ENCODE data around the gene SLC6A6. TPM values are rescaled to one million over a fixed set of nuclear protein-coding genes. Genes with fewer than 3 reads are reported as not detected.

SLC6A6 gene
- total and polyA plus RNA-seq, 2 experiments from 2014 or later, result 4.6 to 10.6 TPM

DNA sequence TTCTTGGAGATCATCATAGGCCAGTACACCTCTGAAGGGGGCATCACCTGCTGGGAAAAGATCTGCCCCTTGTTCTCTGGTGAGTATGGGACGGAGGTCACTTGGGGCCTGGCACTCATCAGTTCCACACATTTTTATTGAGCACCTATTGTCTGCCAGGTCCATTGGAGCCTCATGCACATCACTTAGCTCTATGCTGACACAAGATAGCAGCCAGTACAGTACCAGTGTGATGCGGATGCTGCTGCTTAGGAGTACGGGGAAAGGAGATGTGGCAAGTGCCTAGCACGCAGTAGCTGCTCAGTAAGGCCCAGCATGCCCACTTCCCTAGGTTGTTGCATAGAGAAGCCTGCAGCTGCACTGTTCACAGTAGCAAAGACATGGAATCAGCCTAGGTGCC lies 43.4 kb downstream of the SLC6A6 start:
- H3K4me2 ChIP-seq (ENCODE audit: unreplicated experiment), result no peak overlapping the region
- no peak for TF ChIP-seq EZH2phosphoT487 (IDR thresholded peaks at IDR 0.05; ENCODE audit: insufficient read depth, low read depth)
- no peak for TF ChIP-seq EZH2 (IDR thresholded peaks at IDR 0.05; ENCODE audit: insufficient read depth, poor library complexity, severe bottlenecking)
- H3K27ac ChIP-seq, result no peak overlapping the region
- H3K27me3 ChIP-seq (replicated peaks; ENCODE audit: insufficient read depth), result no peaks in the 10 kb centered on the region
- H3K9me2 ChIP-seq (ENCODE audit: insufficient read depth), result no peaks in the 10 kb centered on the region
- H3K9me3 ChIP-seq (ENCODE audit: low read depth), result no peaks in the 10 kb centered on the region
- no peak overlapping the region for H2AFZ ChIP-seq
- in situ Hi-C loops (cut with MboI), result no loop called here
- no peak for DNase-seq
- H3K79me2 ChIP-seq (ENCODE audit: insufficient read depth), result peaks cover 10% of the 10 kb centered on the region; the same call in 1 of the 2 replicates
- H3K4me3 ChIP-seq, result no peak overlapping the region
- H3K4me1 ChIP-seq (ENCODE audit: insufficient read depth), result peaks cover 4% of the 10 kb centered on the region; the same call in 1 of the 2 replicates
- no peak overlapping the region for H3K9ac ChIP-seq
- WGBS, 2 experiments (ENCODE audit: low coverage in 1 of 2, low lambda C conversion rate in 2 of 2, missing lambda C conversion rate in 2 of 2), result 95 to 98% methylated on average over 4 of the region's 4 CpGs
- peaks cover 6% of the 10 kb centered on the region; the same call in 1 of the 2 replicates for H3K36me3 ChIP-seq (ENCODE audit: low read depth)
- H3F3A ChIP-seq (ENCODE audit: insufficient read depth), result no peaks in the 10 kb centered on the region
- H4K20me1 ChIP-seq (ENCODE audit: insufficient read depth), result no peaks in the 10 kb centered on the region

GRCh38 chr3:14446988-14447570 lies 44.7 kb downstream of the SLC6A6 start:
- no peak for DNase-seq
- Histone ChIP-seq H3K9ac (no peak overlapping the region), H4K20me1 (ENCODE audit: insufficient read depth) (no peaks in the 10 kb centered on the region), H3K79me2 (ENCODE audit: insufficient read depth) (no peaks in the 10 kb centered on the region; the same call in 1 of the 2 replicates), H3K4me2 (ENCODE audit: unreplicated experiment) (no peak overlapping the region), H3F3A (ENCODE audit: insufficient read depth) (peaks cover 11% of the 10 kb centered on the region; the same call in 1 of the 2 replicates), H3K27me3 (replicated peaks; ENCODE audit: insufficient read depth) (no peaks in the 10 kb centered on the region), H3K9me3 (ENCODE audit: low read depth) (no peaks in the 10 kb centered on the region), H3K9me2 (ENCODE audit: insufficient read depth) (no peaks in the 10 kb centered on the region), H3K27ac (no peak overlapping the region), H3K4me3 (no peak overlapping the region), H2AFZ (no peak overlapping the region), H3K36me3 (ENCODE audit: low read depth) (peaks cover 6% of the 10 kb centered on the region; the same call in 1 of the 2 replicates), H3K4me1 (ENCODE audit: insufficient read depth) (peaks cover 6% of the 10 kb centered on the region)
- WGBS, 2 experiments (ENCODE audit: low coverage in 1 of 2, low lambda C conversion rate in 2 of 2, missing lambda C conversion rate in 2 of 2), result 92 to 94% methylated on average over 1 of the region's 1 CpG
- TF ChIP-seq EZH2 (IDR thresholded peaks at IDR 0.05; ENCODE audit: insufficient read depth, poor library complexity, severe bottlenecking) (no peak), EZH2phosphoT487 (IDR thresholded peaks at IDR 0.05; ENCODE audit: insufficient read depth, low read depth) (no peak)
- in situ Hi-C loops (cut with MboI), result no loop called here

GRCh38 chr3:14448063-14448462 lies 45.7 kb downstream of the SLC6A6 start:
- H3K4me3 ChIP-seq, result no peak overlapping the region
- TF ChIP-seq EZH2 (IDR thresholded peaks at IDR 0.05; ENCODE audit: insufficient read depth, poor library complexity, severe bottlenecking), result no peak
- TF ChIP-seq EZH2phosphoT487 (IDR thresholded peaks at IDR 0.05; ENCODE audit: insufficient read depth, low read depth), result no peak
- peaks cover 11% of the 10 kb centered on the region; the same call in 1 of the 2 replicates for H3F3A ChIP-seq (ENCODE audit: insufficient read depth)
- no peak overlapping the region for H3K27ac ChIP-seq
- H3K9me3 ChIP-seq (ENCODE audit: low read depth), result no peaks in the 10 kb centered on the region
- no peaks in the 10 kb centered on the region for H4K20me1 ChIP-seq (ENCODE audit: insufficient read depth)
- no peaks in the 10 kb centered on the region for H3K9me2 ChIP-seq (ENCODE audit: insufficient read depth)
- peaks cover 13% of the 10 kb centered on the region for H3K4me1 ChIP-seq (ENCODE audit: insufficient read depth)
- H2AFZ ChIP-seq, result no peak overlapping the region
- peaks cover 6% of the 10 kb centered on the region; the same call in 1 of the 2 replicates for H3K36me3 ChIP-seq (ENCODE audit: low read depth)
- no peak overlapping the region for H3K9ac ChIP-seq
- no peaks in the 10 kb centered on the region for H3K27me3 ChIP-seq (replicated peaks; ENCODE audit: insufficient read depth)
- in situ Hi-C loops (cut with MboI), result no loop called here
- no peak overlapping the region for H3K4me2 ChIP-seq (ENCODE audit: unreplicated experiment)
- H3K79me2 ChIP-seq (ENCODE audit: insufficient read depth), result no peaks in the 10 kb centered on the region
- DNase-seq, result no peak
- 87 to 90% methylated on average over 4 of the region's 4 CpGs for WGBS, 2 experiments (ENCODE audit: low coverage in 1 of 2, low lambda C conversion rate in 2 of 2, missing lambda C conversion rate in 2 of 2)

GRCh38 chr3:14448756-14449727 lies 46.6 kb downstream of the SLC6A6 start:
- Histone ChIP-seq H3F3A (ENCODE audit: insufficient read depth) (peaks cover 11% of the 10 kb centered on the region; the same call in 1 of the 2 replicates), H4K20me1 (ENCODE audit: insufficient read depth) (no peaks in the 10 kb centered on the region), H3K27me3 (replicated peaks; ENCODE audit: insufficient read depth) (no peaks in the 10 kb centered on the region), H3K4me3 (no peak overlapping the region), H3K4me1 (ENCODE audit: insufficient read depth) (peaks cover 18% of the 10 kb centered on the region), H3K36me3 (ENCODE audit: low read depth) (peaks cover 6% of the 10 kb centered on the region; the same call in 1 of the 2 replicates), H3K9me2 (ENCODE audit: insufficient read depth) (no peaks in the 10 kb centered on the region), H3K9ac (no peak overlapping the region), H3K9me3 (ENCODE audit: low read depth) (no peaks in the 10 kb centered on the region), H3K27ac (no peak overlapping the region), H3K79me2 (ENCODE audit: insufficient read depth) (no peaks in the 10 kb centered on the region), H3K4me2 (ENCODE audit: unreplicated experiment) (no peak overlapping the region), H2AFZ (no peak overlapping the region)
- DNase-seq, result no peak
- TF ChIP-seq EZH2phosphoT487 (IDR thresholded peaks at IDR 0.05; ENCODE audit: insufficient read depth, low read depth), result no peak
- TF ChIP-seq EZH2 (IDR thresholded peaks at IDR 0.05; ENCODE audit: insufficient read depth, poor library complexity, severe bottlenecking), result no peak
- 86 to 89% methylated on average over 15 of the region's 15 CpGs for WGBS, 2 experiments (ENCODE audit: low coverage in 1 of 2, low lambda C conversion rate in 2 of 2, missing lambda C conversion rate in 2 of 2)
- in situ Hi-C loops (cut with MboI), result no loop called here
